ENCODE results near the gene ARID3A.

ARID3A gene

GRCh38 chr19:891421-892200 lies 34.2 kb upstream of the ARID3A start:
- DNase-seq, result peak; percentile 42 to 69 (median 65)

- DNase-seq, result peak in 2 of 3 experiments; percentile 62 to 65
These were observed 33.5 kb upstream of the ARID3A start for GRCh38 chr19:892243-892893.

GRCh38 chr19:892894-893689 lies 32.7 kb upstream of the ARID3A start, which contains the start of the genes MED16 and RNU6-9:
Gene MED16 (minus strand): TSS chr19:893187. CDS start chr19:891131, 2,056 bp downstream.
Gene RNU6-9 (plus strand): TSS chr19:893484.
- DNase-seq, result peak; percentile 95 to 99 (median 98)

GRCh38 chr19:896434-896833 lies 29.4 kb upstream of the ARID3A start:
- DNase-seq, result no peak

- no peak for DNase-seq
These were observed 28.8 kb upstream of the ARID3A start for GRCh38 chr19:896999-897398.

GRCh38 chr19:897442-898039 lies 28.3 kb upstream of the ARID3A start:
- no peak for DNase-seq

- DNase-seq, result peak in 2 of 3 experiments; percentile 97 to 99
These were observed 27.2 kb upstream of the ARID3A start for GRCh38 chr19:898663-899062.

- DNase-seq, result no peak
These were observed 26.3 kb upstream of the ARID3A start for GRCh38 chr19:899336-900042.

GRCh38 chr19:900043-900301 lies 25.9 kb upstream of the ARID3A start:
- DNase-seq, result no peak

- DNase-seq, result no peak
These were observed 25.3 kb upstream of the ARID3A start for GRCh38 chr19:900302-901111.

GRCh38 chr19:901216-902092 lies 24.4 kb upstream of the ARID3A start:
- DNase-seq, result no peak

- DNase-seq, result no peak
These were observed 23.8 kb upstream of the ARID3A start for GRCh38 chr19:902093-902370.

GRCh38 chr19:902446-903226 lies 23.2 kb upstream of the ARID3A start:
- no peak for DNase-seq

- peak; percentile 64 to 98 (median 95) for DNase-seq
These were observed 22.5 kb upstream of the ARID3A start for GRCh38 chr19:903266-903797.

- DNase-seq, result no peak
These were observed 21.3 kb upstream of the ARID3A start for GRCh38 chr19:904545-904944.

GRCh38 chr19:906480-906879 lies 19.4 kb upstream of the ARID3A start:
- no peak for DNase-seq

GRCh38 chr19:907183-907853 lies 18.5 kb upstream of the ARID3A start:
- no peak for DNase-seq

GRCh38 chr19:911197-912033 lies 14.4 kb upstream of the ARID3A start:
- no peak for DNase-seq
